ENCODE measurements around the gene PDE9A. TPM values are rescaled to one million over a fixed set of nuclear protein-coding genes. Genes with fewer than 3 reads are reported as not detected.

PDE9A gene
- total RNA-seq, 1 donor = 9.5 TPM

DNA sequence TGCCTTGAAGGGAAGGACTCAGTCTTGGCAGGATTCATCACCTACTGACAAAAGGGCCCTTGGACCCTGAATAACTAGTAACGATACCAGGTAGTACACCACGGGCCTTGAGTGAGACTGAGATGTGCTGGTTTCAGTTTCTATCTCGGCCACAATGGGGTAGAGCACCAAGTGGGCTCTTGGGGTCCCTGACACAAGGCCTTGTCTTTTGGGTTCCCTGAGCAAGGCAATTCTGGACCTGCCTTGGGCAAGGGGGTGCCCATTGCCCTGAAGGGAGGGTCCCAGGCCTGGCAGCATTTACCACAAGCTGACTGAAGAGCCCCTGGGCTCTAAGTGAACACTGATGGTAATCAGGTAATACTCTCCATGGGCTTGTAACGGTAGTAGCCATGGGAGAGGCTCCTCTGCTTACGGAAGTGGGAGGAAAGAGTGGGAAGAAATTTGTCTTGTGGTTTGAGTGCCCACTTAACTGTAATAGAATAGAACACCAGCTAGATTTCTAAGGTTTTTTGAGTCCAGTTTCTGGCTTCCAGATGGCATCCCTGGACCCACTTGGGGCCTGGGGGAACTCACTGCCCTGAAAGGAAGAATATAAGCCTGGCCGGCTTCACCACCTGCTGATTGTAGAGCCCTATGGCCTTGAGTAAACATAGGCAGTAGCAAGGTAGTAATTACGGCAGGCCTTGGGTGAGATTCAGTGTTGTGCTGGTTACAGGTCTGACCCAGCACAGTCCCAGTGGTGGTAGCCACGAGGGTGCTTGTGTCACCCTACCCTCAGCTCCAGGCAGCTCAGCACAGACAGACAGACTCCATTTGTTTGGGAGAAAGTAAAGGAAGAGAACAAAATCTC, 167.4 kb downstream of the PDE9A start:
- TF ChIP-seq, protein P1, sequence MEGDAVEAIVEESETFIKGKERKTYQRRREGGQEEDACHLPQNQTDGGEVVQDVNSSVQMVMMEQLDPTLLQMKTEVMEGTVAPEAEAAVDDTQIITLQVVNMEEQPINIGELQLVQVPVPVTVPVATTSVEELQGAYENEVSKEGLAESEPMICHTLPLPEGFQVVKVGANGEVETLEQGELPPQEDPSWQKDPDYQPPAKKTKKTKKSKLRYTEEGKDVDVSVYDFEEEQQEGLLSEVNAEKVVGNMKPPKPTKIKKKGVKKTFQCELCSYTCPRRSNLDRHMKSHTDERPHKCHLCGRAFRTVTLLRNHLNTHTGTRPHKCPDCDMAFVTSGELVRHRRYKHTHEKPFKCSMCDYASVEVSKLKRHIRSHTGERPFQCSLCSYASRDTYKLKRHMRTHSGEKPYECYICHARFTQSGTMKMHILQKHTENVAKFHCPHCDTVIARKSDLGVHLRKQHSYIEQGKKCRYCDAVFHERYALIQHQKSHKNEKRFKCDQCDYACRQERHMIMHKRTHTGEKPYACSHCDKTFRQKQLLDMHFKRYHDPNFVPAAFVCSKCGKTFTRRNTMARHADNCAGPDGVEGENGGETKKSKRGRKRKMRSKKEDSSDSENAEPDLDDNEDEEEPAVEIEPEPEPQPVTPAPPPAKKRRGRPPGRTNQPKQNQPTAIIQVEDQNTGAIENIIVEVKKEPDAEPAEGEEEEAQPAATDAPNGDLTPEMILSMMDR (IDR thresholded peaks at IDR 0.05; ENCODE audit: insufficient read depth, low read depth, low read length) = no peak
- H3K4me3 ChIP-seq (ENCODE audit: low read depth, low read length) = no peak overlapping the region
- no peak for DNase-seq (ENCODE audit: low read depth)

Other genes starting within 250 kb of the PDE9A start
- not detected in 2 replicates for gene UBASH3A, start 249.7 kb upstream of the PDE9A start, total RNA-seq
- gene RSPH1, start 157.4 kb upstream of the PDE9A start, total RNA-seq = not detected in 2 replicates
- gene SLC37A1, start 139.8 kb upstream of the PDE9A start, total RNA-seq = 0.97 and 1.7 TPM in 2 replicates
- 14.2 and 15.1 TPM in 2 replicates for gene WDR4, start 225.9 kb downstream of the PDE9A start, total RNA-seq
- 44.0 and 61.8 TPM in 2 replicates for gene NDUFV3, start 239.7 kb downstream of the PDE9A start, total RNA-seq